Right ventricle myocardium superior (tissue), 1 donor: Measurements from ENCODE around the gene LHFPL6. TPM values are rescaled to one million over a fixed set of nuclear protein-coding genes. Genes with fewer than 3 reads are reported as not detected.

Experiments used
- ATAC-seq: fragments of 200-7000 bp; cut with Tn5 transposase; one replicate; pipeline ENCODE4 v1.9.1; 2020; ENCODE audit warnings: mild to moderate bottlenecking; ENCODE audit not compliant: poor library complexity
- DNase-seq: peaks from one replicate; pipeline ENCODE4 v3.0.0-alpha.2; 2020
- intact Hi-C: fragments of 100-400 bp; cut with DNase I; formaldehyde crosslinking; loops from one replicate; pipeline ENCODE4 v1.11.2; 2022
- total RNA-seq: library from RNA; stranded (reverse); fragmentation: NEBNext Ultra II Directional; extraction: Animal tissue kit (Norgen Biotek cat#: 25700); gene quantifications from one replicate; pipeline ENCODE4 v1.2.1, GENCODE V29; 2021
- donor health status: DM: no; HTN: yes; CAD: no; lungs with severe emphysema.

Gene LHFPL6
- total RNA-seq, 1 donor from 2014 or later: 53.0 TPM

DNA sequence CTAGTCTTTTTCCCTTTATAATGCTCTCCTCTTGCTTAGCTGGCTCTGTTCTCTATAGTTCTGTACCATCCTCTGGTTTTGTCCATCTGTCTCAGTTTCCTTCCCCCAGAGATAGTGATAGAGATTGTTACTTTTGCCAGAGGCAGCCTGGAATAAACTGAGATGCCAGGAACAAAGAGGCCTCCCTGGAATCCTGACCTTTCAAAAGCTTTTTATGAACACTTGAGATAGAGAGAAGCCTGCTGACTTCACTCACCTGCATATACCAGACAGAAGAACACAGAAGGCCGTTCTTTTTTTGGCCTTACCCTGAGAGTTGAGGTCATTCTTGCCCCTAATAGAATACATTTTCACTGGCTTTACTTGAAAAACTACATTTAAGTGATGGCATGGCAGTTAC lies 150.2 kb downstream of the LHFPL6 start:
- intact Hi-C loops: no loop called here
- no peak for DNase-seq
- peak; percentile 71 for ATAC-seq

DNA sequence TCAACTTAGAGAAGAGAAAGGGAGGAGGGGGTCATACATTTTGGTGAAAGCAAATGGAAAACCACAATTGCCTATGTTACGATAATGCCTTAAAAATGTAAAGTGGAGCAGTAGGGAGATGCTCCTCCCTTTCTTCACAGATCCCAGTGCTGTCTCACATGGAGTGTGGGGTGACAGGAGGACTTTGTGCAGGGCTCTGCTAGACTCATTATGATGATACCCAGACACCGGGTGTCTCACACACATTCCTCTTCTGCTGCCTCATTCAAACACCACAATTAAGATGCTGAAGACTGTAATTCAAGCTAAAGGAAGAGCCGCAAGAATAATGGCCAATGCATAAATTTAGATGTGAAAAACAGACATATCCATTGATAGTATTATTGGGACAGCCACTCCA lies 150.6 kb downstream of the LHFPL6 start:
- no peak for DNase-seq
- intact Hi-C loops: no loop called here
- ATAC-seq: peak; percentile 49

DNA sequence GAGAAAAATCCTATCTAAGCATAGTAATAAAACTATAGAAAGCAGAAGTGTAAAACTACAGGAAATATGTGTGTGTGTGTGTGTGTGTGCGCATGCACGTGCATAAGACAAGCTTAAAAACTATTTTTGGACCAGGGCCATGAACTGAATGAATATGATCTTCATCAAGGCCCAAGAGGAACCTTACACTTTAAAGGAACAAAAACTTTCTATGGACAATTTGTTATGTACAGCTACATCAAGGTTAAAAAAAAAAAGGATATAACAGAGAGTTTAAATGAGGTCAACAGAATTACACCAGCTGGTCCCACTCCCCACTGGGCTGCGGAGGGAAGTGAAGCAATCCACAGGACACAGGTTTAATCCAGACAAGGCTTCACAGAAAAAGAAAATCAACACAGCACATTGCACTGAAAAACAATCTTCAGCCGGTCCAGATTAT lies 151.1 kb downstream of the LHFPL6 start:
- ATAC-seq (peak; percentile 77), DNase-seq (peak; percentile 70)
- intact Hi-C loops: no loop called here

GRCh38 chr13:39451301-39451700 lies 151.7 kb downstream of the LHFPL6 start:
- peak; percentile 32 for ATAC-seq
- intact Hi-C loops: no loop called here

GRCh38 chr13:39450176-39450575 lies 152.8 kb downstream of the LHFPL6 start:
- intact Hi-C loops: no loop called here
- ATAC-seq (no peak), DNase-seq (no peak)

More at GRCh38 chr13:39451301-39451700, 151.7 kb downstream of the LHFPL6 start:
- no peak for DNase-seq

GRCh38 chr13:39448834-39449233 lies 154.2 kb downstream of the LHFPL6 start:
- intact Hi-C loops: no loop called here
- no peak for DNase-seq
- peak; percentile 23 for ATAC-seq

GRCh38 chr13:39446865-39447264 lies 156.1 kb downstream of the LHFPL6 start:
- no peak for DNase-seq
- ATAC-seq: no peak
- intact Hi-C loops: no loop called here

DNA sequence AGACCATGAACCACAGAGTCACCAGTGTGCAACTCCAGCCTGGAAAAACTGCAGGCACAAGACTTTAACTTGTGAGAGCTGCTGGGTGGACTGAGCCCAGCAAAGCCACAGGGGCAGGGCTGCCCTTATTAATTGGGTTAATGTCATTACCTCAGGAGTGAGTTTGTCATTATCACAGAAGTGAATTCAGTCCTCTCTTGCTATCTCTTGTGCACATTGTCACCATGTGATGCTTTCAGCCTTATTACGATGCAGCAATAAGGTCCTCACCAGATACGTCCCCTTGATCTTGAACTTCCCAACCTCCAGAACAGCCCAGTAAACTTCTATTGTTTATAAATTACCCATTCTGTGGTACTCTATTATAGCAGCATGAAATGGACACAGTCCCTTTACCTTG lies 158.1 kb downstream of the LHFPL6 start:
- ATAC-seq: no peak
- intact Hi-C loops: no loop called here
- DNase-seq: no peak

- intact Hi-C loops: no loop called here
- peak; percentile 25 for ATAC-seq
- no peak for DNase-seq
Measured at GRCh38 chr13:39433651-39434050, 169.3 kb downstream of the LHFPL6 start.

- intact Hi-C loops: no loop called here
- DNase-seq (no peak), ATAC-seq (no peak)
Measured at GRCh38 chr13:39432196-39432595, 170.8 kb downstream of the LHFPL6 start.

GRCh38 chr13:39422845-39423565 lies 180.0 kb downstream of the LHFPL6 start:
- ATAC-seq (no peak), DNase-seq (no peak)
- intact Hi-C loops: no loop called here

DNA sequence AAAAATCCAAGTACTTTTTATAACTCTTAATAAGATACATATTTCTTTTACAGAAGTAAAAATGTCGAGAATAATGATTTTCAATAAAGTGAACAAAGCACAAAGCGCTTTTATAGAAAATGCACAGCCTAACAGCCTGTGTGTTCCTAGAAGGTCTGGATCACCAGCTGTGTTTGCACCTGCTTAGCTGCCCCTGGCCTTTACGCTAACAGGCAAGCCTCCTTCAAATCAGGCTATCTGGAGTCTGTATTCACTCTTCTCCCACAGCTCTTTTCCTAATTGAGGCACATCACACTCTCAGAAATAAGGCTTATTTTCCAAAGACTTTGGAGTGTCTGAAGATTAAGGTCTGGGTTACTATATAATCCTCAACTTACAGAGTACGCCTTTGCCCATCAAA lies 183.1 kb downstream of the LHFPL6 start:
- DNase-seq: no peak
- intact Hi-C loops: no loop called here
- ATAC-seq: no peak

DNA sequence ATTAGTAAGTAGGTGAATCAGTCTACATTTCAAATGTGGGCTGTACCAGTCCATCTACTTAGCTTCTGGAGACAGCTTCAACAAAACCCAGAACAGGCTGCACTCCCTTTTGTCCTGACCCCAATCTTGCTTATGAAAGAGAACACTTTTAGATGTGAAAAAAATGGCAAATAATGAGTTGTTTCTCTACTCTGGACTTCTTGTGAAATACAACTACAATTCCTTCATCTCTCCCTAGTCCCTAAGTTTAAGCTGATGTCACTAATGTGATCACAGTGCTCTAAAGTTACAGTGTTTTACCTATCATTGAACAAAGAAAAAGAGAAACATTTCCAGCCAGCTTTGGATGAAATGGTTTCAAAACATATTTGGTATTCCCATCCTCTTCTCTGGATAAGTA lies 183.9 kb downstream of the LHFPL6 start:
- DNase-seq (no peak), ATAC-seq (peak; percentile 13)
- intact Hi-C loops: no loop called here

DNA sequence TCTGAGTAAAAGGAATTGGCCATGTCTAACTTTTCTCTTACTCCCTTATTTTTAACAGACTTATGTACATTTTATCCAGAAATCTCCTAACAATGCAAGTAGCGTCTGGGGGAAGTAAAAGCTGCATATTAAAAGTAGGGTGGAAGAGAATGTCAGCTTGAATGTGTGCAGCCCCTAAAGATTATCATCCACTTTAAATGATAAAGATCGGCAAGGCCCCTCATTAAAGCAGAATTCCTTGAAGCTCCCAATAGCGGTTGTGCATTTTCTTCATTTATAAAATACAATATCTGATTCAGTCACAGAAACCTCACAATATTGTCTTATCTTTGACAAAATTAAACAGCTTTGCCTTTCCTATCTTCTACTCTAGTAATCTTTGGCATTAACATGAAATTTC lies 184.6 kb downstream of the LHFPL6 start:
- DNase-seq: no peak
- ATAC-seq: no peak

DNA sequence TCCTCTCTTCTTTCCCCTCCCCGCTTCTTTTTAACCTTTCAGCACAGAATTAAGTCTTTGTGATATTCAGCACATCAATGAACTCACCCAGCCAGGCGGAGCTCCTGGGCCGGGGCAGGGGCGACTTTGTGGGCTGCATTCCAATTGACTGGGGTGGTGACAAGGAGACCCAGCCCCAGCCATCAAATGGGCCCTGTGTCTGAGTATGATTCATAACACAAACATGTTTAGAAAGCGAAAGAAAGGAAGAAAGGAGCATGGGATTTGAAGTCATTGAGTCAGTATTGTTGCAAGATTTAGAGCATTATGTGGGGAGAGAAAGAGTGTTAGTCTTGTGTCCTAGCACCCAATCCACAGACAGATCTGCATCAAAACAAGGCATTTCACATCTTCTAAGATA lies 185.3 kb downstream of the LHFPL6 start:
- intact Hi-C loops: no loop called here
- DNase-seq (peak; percentile 47), ATAC-seq (peak; percentile 23)

More for the DNA sequence above, 184.6 kb downstream of the LHFPL6 start:
- intact Hi-C loops: no loop called here

- DNase-seq (peak; percentile 42), ATAC-seq (peak; percentile 46)
- intact Hi-C loops: no loop called here
Measured at GRCh38 chr13:39417131-39417530, 185.9 kb downstream of the LHFPL6 start.

- ATAC-seq: peak; percentile 71
Measured at GRCh38 chr13:39415008-39415802, 187.8 kb downstream of the LHFPL6 start.

GRCh38 chr13:39414339-39414738 lies 188.7 kb downstream of the LHFPL6 start:
- no peak for ATAC-seq
- intact Hi-C loops: loop anchor here (5.0 kb wide), 1 partner anchor 188 kb away; the partner anchor contains the start of gene LHFPL6
- no peak for DNase-seq

More at GRCh38 chr13:39415008-39415802, 187.8 kb downstream of the LHFPL6 start:
- intact Hi-C loops: no loop called here
- peak; percentile 78 for DNase-seq

- intact Hi-C loops: loop anchor here (5.0 kb wide), 1 partner anchor 191 kb away; the partner anchor contains the start of gene LHFPL6
- ATAC-seq (no peak), DNase-seq (no peak)
Measured at GRCh38 chr13:39411511-39411910, 191.5 kb downstream of the LHFPL6 start.

DNA sequence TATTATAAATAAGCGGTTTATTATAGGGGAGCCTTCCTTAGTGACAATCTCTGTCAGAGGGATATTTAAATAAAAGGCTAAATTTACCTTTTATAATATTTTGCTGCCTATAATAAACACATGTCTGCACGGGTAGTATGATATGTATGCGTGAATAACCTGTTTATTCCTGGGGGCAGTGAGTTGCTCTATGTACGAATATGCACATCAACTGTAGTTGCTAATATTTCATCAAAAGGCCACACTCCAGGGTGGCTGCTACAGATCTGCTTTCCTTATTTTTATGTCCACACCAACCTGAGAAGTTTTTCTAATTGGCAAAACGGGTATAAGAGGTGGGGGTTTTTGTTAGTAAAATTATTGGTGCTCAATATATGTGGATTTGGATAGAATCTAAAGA lies 192.0 kb downstream of the LHFPL6 start:
- intact Hi-C loops: loop anchor here (5.0 kb wide), 1 partner anchor 191 kb away; the partner anchor contains the start of gene LHFPL6
- ATAC-seq (no peak), DNase-seq (no peak)
